Activated B cell treated with CpG ODN at 0.5 μM for 24 hours (primary cell): ENCODE results near the gene SNX8. TPM values are rescaled to one million over a fixed set of nuclear protein-coding genes. Genes with fewer than 3 reads are reported as not detected.
"Not testable (repeated sequence)": the region's sequence is repeated elsewhere in the genome, so short reads cannot be mapped to it uniquely, and the experiment has no call there.

ENCODE experiments used
- ATAC-seq: fragments of 200-7000 bp; cut with Tn5 transposase; one replicate; pipeline ENCODE4 v1.10.0; 2021; ENCODE audit warnings: low read depth, mild to moderate bottlenecking, moderate library complexity
- CTCF ChIA-PET: fragments of 350-600 bp; sonication (Branson Sonifier 250); formaldehyde crosslinking; loops from one replicate; lab custom pipeline; 2021; ENCODE audit warnings: antibody characterized with exemption; lab: Charles Lee
- POLR2A ChIA-PET: fragments of 350-600 bp; sonication (Branson Sonifier 250); formaldehyde crosslinking; loops from one replicate; lab custom pipeline; 2021; ENCODE audit warnings: antibody characterized with exemption; lab: Charles Lee
- DNase-seq: peaks from one replicate; pipeline ENCODE4 v3.0.0; 2022
- H3K27ac Mint-ChIP-seq: one replicate; pipeline ENCODE4 v1.8.0; 2020; ENCODE audit warnings: mixed read lengths
- H3K27me3 Mint-ChIP-seq: one replicate; pipeline ENCODE4 v1.8.0; 2021; ENCODE audit warnings: mixed read lengths
- H3K36me3 Mint-ChIP-seq: one replicate; pipeline ENCODE4 v1.8.0; 2021; ENCODE audit warnings: low read depth, mixed read lengths
- H3K4me1 Mint-ChIP-seq: one replicate; pipeline ENCODE4 v1.8.0; 2021; ENCODE audit warnings: mixed read lengths
- H3K4me3 Mint-ChIP-seq: one replicate; pipeline ENCODE4 v1.8.0; 2020; ENCODE audit warnings: mild to moderate bottlenecking, mixed read lengths
- H3K9me3 Mint-ChIP-seq: one replicate; pipeline ENCODE4 v1.8.0; 2020; ENCODE audit warnings: mixed read lengths
- intact Hi-C: fragments of 100-400 bp; cut with micrococcal nuclease; formaldehyde crosslinking; loops from one replicate; pipeline ENCODE4 v1.15.1; 2024
- total RNA-seq: library from RNA; stranded (reverse); gene quantifications from 2 replicates; pipeline ENCODE4 v1.2.3, GENCODE V29; 2022
- TF ChIP-seq, protein P1 (sequence below): fragments of 200-600 bp; IDR thresholded peaks from one replicate; pipeline ENCODE4 v1.8.0; 2022; ENCODE audit warnings: antibody characterized with exemption, mild to moderate bottlenecking

Gene SNX8
- total RNA-seq, 1 donor from 2014 or later = 175 TPM

DNA sequence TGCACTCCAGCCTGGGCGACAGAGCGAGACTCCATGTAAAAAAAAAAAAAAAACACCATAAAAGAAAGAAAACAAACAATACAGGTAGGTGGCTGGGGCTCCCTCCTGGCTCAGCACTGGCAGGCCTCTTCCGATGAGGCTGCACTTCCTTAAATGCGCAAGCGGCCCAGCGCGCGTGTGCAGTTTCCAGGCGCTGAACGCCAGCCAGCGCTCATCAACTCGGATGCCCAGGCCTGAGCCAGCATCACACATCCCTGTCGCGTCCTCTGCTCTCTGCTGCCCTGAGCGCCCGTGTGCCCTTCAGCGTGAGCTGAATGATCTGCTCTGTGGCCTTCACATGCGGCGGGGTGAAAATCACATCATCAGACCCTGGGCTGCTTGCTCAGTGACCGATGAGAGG lies 40.4 kb downstream of the SNX8 start:
- CTCF ChIA-PET = no interaction called here
- intact Hi-C loops = no loop called here
- Mint-ChIP-seq H3K27ac (no peak overlapping the region), H3K36me3 (peaks cover 70% of the 10 kb centered on the region), H3K27me3 (no peaks in the 10 kb centered on the region), H3K4me1 (peaks cover 3% of the 10 kb centered on the region), H3K9me3 (no peaks in the 10 kb centered on the region), H3K4me3 (no peak overlapping the region)
- TF ChIP-seq, protein P1, sequence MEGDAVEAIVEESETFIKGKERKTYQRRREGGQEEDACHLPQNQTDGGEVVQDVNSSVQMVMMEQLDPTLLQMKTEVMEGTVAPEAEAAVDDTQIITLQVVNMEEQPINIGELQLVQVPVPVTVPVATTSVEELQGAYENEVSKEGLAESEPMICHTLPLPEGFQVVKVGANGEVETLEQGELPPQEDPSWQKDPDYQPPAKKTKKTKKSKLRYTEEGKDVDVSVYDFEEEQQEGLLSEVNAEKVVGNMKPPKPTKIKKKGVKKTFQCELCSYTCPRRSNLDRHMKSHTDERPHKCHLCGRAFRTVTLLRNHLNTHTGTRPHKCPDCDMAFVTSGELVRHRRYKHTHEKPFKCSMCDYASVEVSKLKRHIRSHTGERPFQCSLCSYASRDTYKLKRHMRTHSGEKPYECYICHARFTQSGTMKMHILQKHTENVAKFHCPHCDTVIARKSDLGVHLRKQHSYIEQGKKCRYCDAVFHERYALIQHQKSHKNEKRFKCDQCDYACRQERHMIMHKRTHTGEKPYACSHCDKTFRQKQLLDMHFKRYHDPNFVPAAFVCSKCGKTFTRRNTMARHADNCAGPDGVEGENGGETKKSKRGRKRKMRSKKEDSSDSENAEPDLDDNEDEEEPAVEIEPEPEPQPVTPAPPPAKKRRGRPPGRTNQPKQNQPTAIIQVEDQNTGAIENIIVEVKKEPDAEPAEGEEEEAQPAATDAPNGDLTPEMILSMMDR = no peak
- DNase-seq (no peak), ATAC-seq (no peak)
- POLR2A ChIA-PET = interaction anchor here (0.8 kb wide), 1 partner anchor 40 kb away, joined by 4 read pairs; no protein-coding TSS in a partner anchor

DNA sequence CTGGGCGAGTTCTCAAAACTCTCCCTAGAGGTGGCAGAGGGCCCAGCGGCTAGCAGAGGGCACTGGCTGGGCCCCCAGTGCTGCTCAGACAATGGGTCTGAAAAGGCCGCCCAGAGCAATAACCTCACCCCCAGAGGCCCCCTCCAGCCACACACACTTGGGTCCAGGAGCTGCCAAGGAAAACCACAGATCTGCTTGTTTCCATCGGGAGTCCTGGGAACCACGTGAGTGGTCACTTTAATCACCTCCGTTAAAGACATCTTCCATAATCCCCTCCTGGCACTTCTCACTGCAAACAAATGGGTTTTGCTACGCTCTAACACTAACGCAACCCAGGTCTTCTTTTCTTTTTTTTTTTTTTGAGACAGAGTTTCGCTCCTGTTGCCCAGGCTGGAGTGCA lies 42.2 kb downstream of the SNX8 start:
- Mint-ChIP-seq H3K9me3 (no peaks in the 10 kb centered on the region), H3K4me1 (peaks cover under 1% of the 10 kb centered on the region), H3K36me3 (peaks cover 60% of the 10 kb centered on the region), H3K27ac (no peak overlapping the region), H3K4me3 (no peak overlapping the region), H3K27me3 (no peaks in the 10 kb centered on the region)
- TF ChIP-seq, protein P1 = no peak
- ChIA-PET POLR2A (no interaction called here), CTCF (no interaction called here)
- intact Hi-C loops = no loop called here
- ATAC-seq = no peak
- no peak for DNase-seq

DNA sequence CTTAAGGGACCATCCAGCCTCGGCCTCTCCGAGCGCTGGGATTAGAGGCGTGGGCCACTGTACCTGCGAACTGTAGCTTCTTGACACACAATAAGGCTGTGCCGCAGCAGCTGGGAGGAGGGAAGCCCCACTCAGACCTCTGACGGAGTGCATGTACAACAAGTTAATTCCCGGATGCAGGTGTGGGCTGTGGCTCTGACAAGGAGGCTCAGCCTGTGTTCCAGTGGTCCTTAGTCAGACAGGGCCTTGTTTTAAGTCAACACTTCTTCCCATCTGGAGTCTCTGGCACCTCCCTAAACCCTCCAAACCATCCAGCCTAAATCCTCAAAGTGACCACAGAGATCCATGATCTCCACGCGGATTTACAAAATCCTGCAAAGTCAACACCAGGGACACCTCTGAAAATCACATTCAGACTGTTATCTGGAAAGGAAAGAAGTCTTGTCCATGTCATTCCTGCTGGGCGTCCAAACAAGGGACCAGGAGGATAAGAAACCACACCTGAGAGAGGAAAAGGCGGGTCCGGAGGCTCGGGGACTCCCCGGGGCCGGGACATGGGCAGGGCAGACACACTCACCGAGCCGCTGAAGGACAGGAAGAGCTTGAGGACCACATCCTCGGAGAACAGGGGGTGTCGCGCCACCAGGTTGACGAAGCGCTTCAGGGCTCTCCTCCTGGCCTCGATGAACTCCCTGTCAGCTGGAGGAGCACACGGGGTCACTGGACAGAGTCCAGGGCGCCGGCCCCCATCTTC lies 42.8 kb downstream of the SNX8 start:
- CTCF ChIA-PET = no interaction called here

DNA sequence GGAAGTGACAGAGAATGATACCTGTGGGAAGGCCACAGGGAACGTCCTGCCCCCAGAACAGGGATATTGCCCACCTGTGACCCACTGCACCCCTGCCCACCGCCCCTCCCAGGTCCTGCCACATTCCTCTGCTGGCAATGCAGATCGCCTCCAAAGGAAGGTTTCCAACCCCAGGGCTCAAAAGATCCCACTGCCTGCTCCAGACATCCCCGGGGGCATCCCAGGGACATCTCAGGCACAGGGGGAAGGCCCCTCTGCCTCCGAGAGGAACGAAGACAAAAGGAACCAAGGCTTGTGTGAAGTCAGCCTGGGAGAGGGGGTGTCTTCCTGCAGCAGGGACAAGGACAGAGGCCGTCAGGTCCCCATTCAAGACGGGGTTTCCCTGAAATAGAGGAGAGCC lies 43.7 kb downstream of the SNX8 start:
- H3K27me3 Mint-ChIP-seq = no peaks in the 10 kb centered on the region
- POLR2A ChIA-PET = no interaction called here
- no peak for ATAC-seq
- no peak overlapping the region for H3K4me3 Mint-ChIP-seq
- CTCF ChIA-PET = no interaction called here
- TF ChIP-seq, protein P1 = no peak
- no peaks in the 10 kb centered on the region for H3K4me1 Mint-ChIP-seq
- intact Hi-C loops = no loop called here
- H3K36me3 Mint-ChIP-seq = peaks cover 67% of the 10 kb centered on the region
- H3K27ac Mint-ChIP-seq = no peak overlapping the region
- DNase-seq = no peak
- no peaks in the 10 kb centered on the region for H3K9me3 Mint-ChIP-seq

More for the DNA sequence above, 42.8 kb downstream of the SNX8 start:
- Mint-ChIP-seq H3K27me3 (no peaks in the 10 kb centered on the region), H3K9me3 (no peaks in the 10 kb centered on the region), H3K27ac (no peak overlapping the region), H3K36me3 (peaks cover 61% of the 10 kb centered on the region), H3K4me3 (no peak overlapping the region), H3K4me1 (no peaks in the 10 kb centered on the region)
- intact Hi-C loops = no loop called here
- TF ChIP-seq, protein P1 = no peak
- no peak for DNase-seq
- POLR2A ChIA-PET = no interaction called here
- no peak for ATAC-seq

DNA sequence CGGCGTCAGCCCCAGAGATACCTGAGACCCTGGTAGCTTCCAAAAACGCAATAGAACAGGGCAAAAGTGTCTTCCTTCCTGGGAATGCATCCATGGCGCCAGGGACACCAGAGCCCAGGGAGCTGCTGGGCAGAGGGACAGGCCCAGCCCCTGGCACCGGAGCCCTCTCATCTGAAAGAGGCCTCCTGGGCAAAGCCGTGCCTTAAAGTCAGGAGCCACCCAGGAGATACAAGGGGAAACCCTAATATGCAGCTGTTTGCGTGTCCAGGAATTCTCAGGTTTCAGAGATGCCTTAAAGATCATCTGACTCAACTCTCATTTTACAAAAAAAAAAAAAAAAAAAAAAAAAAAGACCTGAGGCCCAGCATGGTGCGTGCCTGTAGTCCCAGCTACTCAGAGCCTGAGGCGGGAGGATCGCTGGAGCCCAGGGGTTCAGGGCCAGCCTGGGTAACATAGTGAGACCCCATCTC lies 44.2 kb downstream of the SNX8 start:
- Mint-ChIP-seq H3K27me3 (no peaks in the 10 kb centered on the region), H3K4me1 (no peaks in the 10 kb centered on the region), H3K36me3 (peaks cover 65% of the 10 kb centered on the region), H3K4me3 (no peak overlapping the region), H3K9me3 (no peaks in the 10 kb centered on the region), H3K27ac (no peak overlapping the region)
- intact Hi-C loops = no loop called here
- CTCF ChIA-PET = no interaction called here
- TF ChIP-seq, protein P1 = no peak
- DNase-seq (no peak), ATAC-seq (no peak)
- POLR2A ChIA-PET = interaction anchor here (0.6 kb wide), 1 partner anchor 687 kb away, joined by 5 read pairs; no protein-coding TSS in a partner anchor

DNA sequence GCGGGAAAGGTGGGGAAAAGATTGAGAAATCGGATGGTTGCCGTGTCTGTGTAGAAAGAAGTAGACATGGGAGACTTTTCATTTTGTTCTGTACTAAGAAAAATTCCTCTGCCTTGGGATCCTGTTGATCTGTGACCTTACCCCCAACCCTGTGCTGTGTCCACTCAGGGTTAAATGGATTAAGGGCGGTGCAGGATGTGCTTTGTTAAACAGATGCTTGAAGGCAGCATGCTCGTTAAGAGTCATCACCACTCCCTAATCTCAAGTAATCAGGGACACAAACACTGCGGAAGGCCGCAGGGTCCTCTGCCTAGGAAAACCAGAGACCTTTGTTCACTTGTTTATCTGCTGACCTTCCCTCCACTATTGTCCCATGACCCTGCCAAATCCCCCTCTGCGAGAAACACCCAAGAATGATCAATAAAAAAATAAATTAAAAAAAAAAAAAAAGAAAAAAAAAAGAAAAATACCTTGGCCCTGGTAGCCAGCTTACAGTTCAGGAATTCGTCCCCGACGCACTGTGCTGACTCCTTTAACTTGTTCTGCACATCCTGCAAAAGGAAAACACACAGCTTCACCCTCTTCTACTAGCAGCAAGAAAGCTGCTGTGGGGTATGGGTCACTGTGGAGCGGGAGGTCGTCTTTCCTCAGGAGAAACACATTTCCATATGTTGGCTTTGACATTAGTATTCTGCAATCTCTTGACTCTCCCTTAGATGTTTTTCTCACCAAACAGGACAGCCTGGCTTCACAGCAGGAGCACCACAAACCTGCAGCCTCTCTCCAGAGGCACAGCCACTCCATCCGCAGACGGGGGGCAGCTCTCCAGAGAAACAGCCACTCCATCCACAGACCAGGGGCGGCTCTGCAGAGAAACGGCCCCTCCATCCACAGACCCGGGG lies 44.9 kb downstream of the SNX8 start:
- H3K27me3 Mint-ChIP-seq, intact Hi-C loops, H3K9me3 Mint-ChIP-seq, DNase-seq, CTCF ChIA-PET, H3K4me3 Mint-ChIP-seq, H3K27ac Mint-ChIP-seq, ATAC-seq, H3K4me1 Mint-ChIP-seq: not testable (repeated sequence)
- POLR2A ChIA-PET = interaction anchor here (0.6 kb wide), 1 partner anchor 687 kb away, joined by 5 read pairs; no protein-coding TSS in a partner anchor
- H3K36me3 Mint-ChIP-seq = peaks cover 65% of the 10 kb centered on the region
